ENCODE data around the gene RTP2.
"Not testable (repeated sequence)": the region's sequence is repeated elsewhere in the genome, so short reads cannot be mapped to it uniquely, and the experiment has no call there.

Gene RTP2

DNA sequence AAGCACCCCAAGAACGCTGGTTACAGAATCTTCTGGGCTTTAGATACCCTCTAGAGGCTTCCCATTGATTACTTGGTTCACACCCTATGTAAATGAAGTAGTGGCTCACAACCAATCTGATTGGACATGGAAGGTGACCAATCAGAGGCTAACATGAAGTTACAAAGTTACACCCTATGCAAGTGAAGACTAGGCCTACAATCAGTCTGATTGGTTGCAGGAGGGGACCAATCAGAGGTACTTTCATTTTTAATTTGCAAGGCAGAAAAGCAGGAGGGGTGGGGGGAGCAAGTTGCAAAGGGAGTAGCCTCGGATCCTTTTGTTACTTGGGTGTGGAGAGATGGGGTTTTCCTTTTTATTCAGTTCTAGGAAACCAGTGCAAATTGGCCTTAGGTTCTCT lies 11.1 kb upstream of the RTP2 start:
- no peak for DNase-seq (ENCODE audit: low spot score)

DNA sequence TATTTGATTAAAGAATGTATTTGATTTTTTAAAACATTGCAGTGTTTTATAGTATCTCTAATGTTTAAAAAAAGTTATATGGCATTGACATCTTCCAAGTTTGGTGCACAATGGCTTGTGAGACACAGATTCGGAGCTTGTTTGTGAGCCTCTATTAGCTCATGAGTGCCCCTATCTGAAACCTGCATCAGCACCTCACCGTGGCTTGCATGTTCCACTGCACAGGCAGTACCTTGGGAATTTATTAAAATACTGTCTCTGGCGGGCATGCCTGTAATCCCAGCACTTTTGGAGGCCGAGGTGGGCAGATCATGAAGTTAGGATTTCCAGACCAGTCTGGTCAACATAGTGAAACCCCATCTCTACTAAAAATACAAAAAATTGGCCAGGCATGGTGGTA lies 6.8 kb upstream of the RTP2 start:
- no peak for DNase-seq (ENCODE audit: low spot score)

- DNase-seq (ENCODE audit: low spot score), result no peak
Measured at GRCh38 chr3:187708696-187709095, 6.3 kb upstream of the RTP2 start.

GRCh38 chr3:187706971-187707370 lies 4.6 kb upstream of the RTP2 start:
- no peak for DNase-seq (ENCODE audit: low spot score)

- no peak for DNase-seq (ENCODE audit: low spot score)
Measured at GRCh38 chr3:187705164-187705563, 2.8 kb upstream of the RTP2 start.

DNA sequence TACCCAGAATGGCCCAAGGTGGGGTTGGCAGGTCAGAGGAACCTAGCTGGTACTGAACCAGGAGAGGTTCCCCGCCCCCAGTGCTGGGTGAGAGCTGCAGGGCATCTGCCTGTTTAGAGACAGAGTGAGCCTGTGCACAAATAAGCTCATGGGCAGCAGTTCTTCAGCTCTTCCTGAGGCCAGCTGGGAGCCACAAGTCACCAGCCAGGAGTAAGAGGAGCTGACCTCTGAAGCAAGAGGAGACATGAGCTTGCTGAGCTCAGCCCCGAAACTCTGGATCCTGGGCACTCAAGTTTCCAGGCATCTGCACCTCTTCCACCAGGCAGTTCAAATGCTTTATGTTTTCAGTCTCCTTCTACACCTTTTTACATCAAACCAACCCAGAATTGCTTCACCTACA lies 2.1 kb downstream of the RTP2 start:
- DNase-seq (ENCODE audit: low spot score), result no peak

- no peak for DNase-seq (ENCODE audit: low spot score)
Measured at GRCh38 chr3:187698499-187699399, 3.6 kb downstream of the RTP2 start.

- no peak for DNase-seq (ENCODE audit: low spot score)
Measured at GRCh38 chr3:187696021-187696420, 6.3 kb downstream of the RTP2 start.

- DNase-seq (ENCODE audit: low spot score), result no peak
Measured at GRCh38 chr3:187695449-187695848, 6.9 kb downstream of the RTP2 start.

DNA sequence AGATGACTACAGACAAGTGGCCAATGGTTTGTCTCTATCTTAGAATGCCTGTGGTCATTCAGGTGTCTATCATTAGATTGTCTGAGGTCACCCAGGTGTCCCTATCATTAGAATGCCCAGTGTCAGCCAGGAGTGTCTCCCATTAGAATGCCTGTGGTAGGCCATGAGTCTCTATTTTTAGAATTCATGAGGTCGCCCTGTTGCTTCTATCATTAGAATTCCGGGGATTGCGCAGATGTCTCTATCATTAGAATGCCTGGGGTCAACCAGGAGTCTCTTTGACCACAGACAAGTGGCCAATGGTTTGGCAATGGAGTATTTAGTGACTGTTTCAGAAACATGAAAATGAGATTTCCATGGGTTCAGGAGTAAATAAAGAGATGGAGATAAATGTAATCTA lies 7.6 kb downstream of the RTP2 start:
- DNase-seq (ENCODE audit: low spot score), result no peak

GRCh38 chr3:187693431-187693830 lies 8.9 kb downstream of the RTP2 start:
- no peak for DNase-seq (ENCODE audit: low spot score)

DNA sequence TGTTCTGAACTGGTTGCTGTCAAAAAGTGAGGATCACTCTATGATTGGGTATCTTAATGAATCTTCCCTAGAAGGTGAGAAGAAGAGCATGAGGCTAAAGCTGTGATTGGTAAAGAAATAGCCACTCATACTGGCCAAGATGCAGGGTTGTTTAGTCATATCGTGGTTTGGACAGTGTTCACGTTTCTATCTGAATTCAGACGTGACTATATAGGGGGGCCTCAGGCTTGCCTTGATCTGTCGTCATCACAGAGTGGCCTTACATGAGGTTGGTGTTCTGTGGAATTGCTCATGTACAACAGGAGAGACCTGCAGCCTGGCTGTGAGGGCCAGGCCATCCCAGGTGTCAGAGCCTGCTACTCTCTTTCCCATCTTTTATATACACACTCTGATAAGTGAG lies 12.4 kb downstream of the RTP2 start:
- DNase-seq (ENCODE audit: low spot score), result no peak

DNA sequence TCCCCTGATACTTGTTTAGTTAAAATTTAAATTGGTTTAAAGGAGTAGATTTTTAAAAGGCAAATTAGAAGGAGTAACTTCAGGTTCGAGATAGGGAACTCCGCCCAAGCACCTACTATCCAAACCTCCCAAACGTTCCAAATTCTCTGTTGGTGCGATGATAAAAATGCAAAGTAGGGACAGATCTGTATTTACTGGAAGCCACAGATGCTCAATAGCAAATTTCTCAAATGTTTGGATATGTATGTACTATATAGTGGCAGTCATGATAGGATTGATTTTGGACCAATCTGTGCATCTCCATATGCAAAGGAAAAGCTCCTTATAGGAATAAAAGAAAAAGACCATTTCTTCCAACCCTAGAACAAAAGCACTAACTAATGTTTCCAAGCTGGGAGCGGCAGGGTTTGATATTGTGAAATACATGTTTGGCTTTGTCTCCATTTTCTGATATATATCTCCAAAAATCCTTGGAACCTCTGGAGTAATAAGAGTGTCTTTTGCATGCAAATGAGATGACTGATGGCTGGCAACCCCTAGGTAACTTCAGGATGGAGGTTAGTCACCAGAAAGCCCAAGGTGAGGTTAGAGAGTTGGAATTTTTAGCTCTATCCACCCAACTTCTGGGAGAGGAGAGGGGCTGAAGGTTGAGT lies 15.6 kb downstream of the RTP2 start:
- DNase-seq (ENCODE audit: low spot score), result no peak

DNA sequence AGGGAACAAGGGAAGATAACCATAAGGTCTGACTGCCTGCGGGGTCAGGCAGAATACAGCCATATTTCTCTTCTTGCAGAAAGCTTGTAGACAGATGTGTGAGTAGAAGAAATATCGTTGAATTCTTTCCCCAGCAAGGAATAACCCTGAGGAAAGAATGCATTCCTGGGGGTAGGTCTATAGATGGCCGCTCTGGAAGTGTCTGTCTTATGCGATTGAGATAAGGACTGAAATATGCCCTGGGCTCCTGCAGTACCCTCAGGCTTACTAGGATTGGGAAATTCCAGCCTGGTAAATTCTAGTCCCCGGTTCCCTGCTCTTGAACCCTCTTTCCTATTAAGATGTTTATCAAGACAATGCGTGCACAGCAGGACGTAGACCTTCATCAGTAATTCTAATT lies 16.4 kb downstream of the RTP2 start:
- DNase-seq (ENCODE audit: low spot score), result no peak

DNA sequence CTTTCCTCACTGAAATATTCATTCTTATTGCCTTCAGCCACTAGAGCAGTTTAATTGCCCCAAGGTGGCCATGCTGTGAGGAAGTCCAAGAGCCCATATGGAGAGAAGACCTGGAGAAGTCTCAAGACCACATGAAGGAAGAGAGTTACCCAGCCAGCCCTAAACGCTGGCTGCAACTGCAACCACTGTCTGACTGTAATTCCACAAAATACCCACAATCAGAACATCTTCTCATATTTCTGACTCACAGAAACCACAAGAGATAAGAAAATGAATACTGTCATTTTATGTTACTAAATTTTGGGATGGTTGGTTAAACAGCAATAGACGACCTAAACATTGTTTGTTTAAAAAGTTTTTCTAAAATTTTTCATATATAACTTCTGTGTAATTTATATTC lies 17.5 kb downstream of the RTP2 start:
- DNase-seq (ENCODE audit: low spot score), result no peak

DNA sequence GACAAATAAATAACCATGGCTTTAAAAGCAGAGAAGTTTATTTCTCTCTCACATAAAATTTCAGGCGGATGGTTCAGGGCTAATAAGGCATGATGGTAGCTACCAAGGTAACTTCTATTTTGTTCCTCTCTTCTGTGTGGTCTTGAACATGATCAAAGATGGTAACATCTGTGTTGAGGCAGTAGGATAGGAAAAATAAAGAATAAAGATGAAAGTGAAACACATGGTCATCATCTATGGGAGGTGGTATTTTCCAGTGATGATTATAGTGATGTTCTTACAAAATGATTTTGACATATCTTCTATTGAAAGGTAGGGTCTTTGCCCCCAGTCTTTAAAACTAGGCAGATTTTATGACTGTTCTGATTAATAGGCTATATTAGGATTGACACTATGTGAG lies 17.9 kb downstream of the RTP2 start:
- no peak for DNase-seq (ENCODE audit: low spot score)

DNA sequence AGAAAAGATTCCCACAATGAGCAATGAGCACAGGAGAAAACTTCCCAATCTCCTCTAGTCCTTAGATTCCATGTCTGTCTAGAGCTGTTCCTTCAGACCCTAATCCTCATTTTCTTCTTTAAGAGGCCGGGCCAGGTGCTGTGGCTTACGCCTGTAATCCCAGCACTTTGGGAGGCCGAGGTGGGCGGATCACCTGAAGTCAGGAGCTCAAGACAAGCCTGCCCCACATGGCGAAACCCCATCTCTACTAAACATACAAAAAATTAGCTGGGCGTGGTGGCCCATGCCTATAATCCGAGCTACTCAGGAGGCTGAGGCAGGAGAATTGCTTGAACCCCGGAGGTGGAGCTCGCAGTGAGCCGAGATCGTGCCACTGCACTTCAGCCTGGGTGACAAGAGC lies 20.6 kb downstream of the RTP2 start:
- not testable (repeated sequence) for DNase-seq (ENCODE audit: low spot score)

GRCh38 chr3:187679638-187680396 lies 22.5 kb downstream of the RTP2 start:
- DNase-seq (ENCODE audit: low spot score), result peak; percentile 74

- DNase-seq (ENCODE audit: low spot score), result peak; percentile 34
Measured at GRCh38 chr3:187678726-187679268, 23.6 kb downstream of the RTP2 start.

DNA sequence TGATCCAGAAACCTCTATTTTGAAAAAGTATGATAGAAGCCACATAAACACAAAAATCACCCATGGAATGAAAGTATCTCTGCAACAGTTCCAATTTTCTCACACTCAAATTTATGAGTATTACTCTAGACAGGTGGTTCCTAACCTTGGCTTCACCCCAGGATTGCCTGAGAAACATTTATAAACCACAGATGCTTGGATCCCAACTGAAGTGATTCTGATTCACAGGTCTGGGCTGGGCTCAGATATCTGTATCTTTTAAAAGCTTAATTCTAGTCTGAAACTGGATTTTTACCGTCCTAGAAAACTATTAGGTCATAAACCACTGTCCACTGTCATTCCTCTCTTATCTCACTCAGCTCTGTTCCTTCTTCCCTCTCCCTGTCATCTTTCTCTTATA lies 24.8 kb downstream of the RTP2 start:
- DNase-seq (ENCODE audit: low spot score), result no peak

DNA sequence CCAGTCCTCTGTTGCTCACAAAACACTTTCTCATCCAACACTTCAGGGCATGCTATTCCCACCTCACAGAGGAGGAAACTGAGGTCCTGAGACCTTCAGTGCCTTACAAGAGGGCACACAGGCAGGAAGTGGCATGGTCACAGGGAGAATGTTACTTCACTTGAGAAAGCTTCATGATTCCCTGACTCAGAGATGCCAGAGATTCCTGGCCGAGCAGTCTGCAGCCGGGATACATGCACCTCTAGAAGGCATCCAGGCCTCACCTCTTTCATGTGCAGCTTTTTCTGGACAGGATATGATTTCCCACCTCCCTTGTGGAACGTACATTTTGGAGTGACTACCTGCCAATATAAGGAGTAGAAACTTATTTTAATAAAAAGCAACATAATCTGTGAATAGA lies 29.3 kb downstream of the RTP2 start:
- DNase-seq (ENCODE audit: low spot score), result no peak

- DNase-seq (ENCODE audit: low spot score), result peak; percentile 20
Measured at GRCh38 chr3:187669675-187670504, 32.5 kb downstream of the RTP2 start, which contains the start of gene SST. TSS of gene SST (minus strand) at chr3:187670394. CDS start at chr3:187670291, 103 bp downstream.

Measured in D341Med (cell line).